ENCODE data around the gene DEXI. TPM values are rescaled to one million over a fixed set of nuclear protein-coding genes. Genes with fewer than 3 reads are reported as not detected.
"Not testable (repeated sequence)": the region's sequence is repeated elsewhere in the genome, so short reads cannot be mapped to it uniquely, and the experiment has no call there.

Gene DEXI
- total RNA-seq, 1 donor from 2014 or later = 40.8 TPM

GRCh38 chr16:10946308-10946707, 4.0 kb upstream of the DEXI start:
- intact Hi-C loops (cut with micrococcal nuclease) = loop anchor here (10.0 kb wide), 1 partner anchor 1028 kb away; the partner anchor contains the start of gene SNX29
- H3K4me3 Mint-ChIP-seq = peak overlapping the region; percentile 91
- H3K4me1 Mint-ChIP-seq (ENCODE audit: low read depth) = peaks cover 46% of the 10 kb centered on the region
- no peaks in the 10 kb centered on the region for H3K36me3 Mint-ChIP-seq (ENCODE audit: low read depth)
- no peaks in the 10 kb centered on the region for H3K9me3 Mint-ChIP-seq
- no peak for DNase-seq (ENCODE audit: low spot score)
- no peak overlapping the region for H3K27ac Mint-ChIP-seq
- H3K27me3 Mint-ChIP-seq (ENCODE audit: insufficient read depth) = no peaks in the 10 kb centered on the region

- intact Hi-C loops (cut with micrococcal nuclease) = loop anchor here (2.0 to 10.0 kb wide), 2 partner anchors 66 to 1030 kb away; partner anchors contain the start of gene SNX29
- Mint-ChIP-seq H3K27ac (peak overlapping the region; percentile 80), H3K9me3 (no peaks in the 10 kb centered on the region), H3K36me3 (ENCODE audit: low read depth) (peaks cover 6% of the 10 kb centered on the region), H3K27me3 (ENCODE audit: insufficient read depth) (no peaks in the 10 kb centered on the region), H3K4me3 (peak overlapping the region; percentile 91), H3K4me1 (ENCODE audit: low read depth) (peaks cover 55% of the 10 kb centered on the region)
- DNase-seq (ENCODE audit: low spot score) = no peak
These were observed 3.0 kb upstream of the DEXI start for GRCh38 chr16:10945065-10945787.

- Mint-ChIP-seq H3K27me3 (ENCODE audit: insufficient read depth) (no peaks in the 10 kb centered on the region), H3K4me3 (peak within 1 kb of the TSS; percentile 91), H3K9me3 (no peaks in the 10 kb centered on the region), H3K27ac (peak within 1 kb of the TSS; percentile 80), H3K36me3 (ENCODE audit: low read depth) (peaks cover 13% of the 10 kb centered on the region), H3K4me1 (ENCODE audit: low read depth) (peaks cover 56% of the 10 kb centered on the region)
- peak; percentile 97 for DNase-seq (ENCODE audit: low spot score)
- intact Hi-C loops (cut with micrococcal nuclease) = loop anchor here (1.0 to 10.0 kb wide), 11 partner anchors 20 to 1852 kb away; partner anchors contain the start of genes ATF7IP2, HAPSTR1, RMI2 and RSL1D1
These were observed 2.2 kb upstream of the DEXI start, which contains the start of gene CLEC16A for GRCh38 chr16:10944249-10945064. Gene CLEC16A (plus strand): TSS chr16:10944564. CDS start chr16:10944718, 154 bp downstream.

- peaks cover 21% of the 10 kb centered on the region for H3K36me3 Mint-ChIP-seq (ENCODE audit: low read depth)
- intact Hi-C loops (cut with micrococcal nuclease) = loop anchor here (5.0 to 10.0 kb wide), 4 partner anchors 556 to 1851 kb away; partner anchors contain the start of genes ATF7IP2, HAPSTR1, SNX29 and ZC3H7A
- no peaks in the 10 kb centered on the region for H3K9me3 Mint-ChIP-seq
- no peaks in the 10 kb centered on the region for H3K27me3 Mint-ChIP-seq (ENCODE audit: insufficient read depth)
- no peak overlapping the region for H3K27ac Mint-ChIP-seq
- peak overlapping the region; percentile 70 for H3K4me3 Mint-ChIP-seq
- DNase-seq (ENCODE audit: low spot score) = no peak
- peaks cover 61% of the 10 kb centered on the region for H3K4me1 Mint-ChIP-seq (ENCODE audit: low read depth)
These were observed 741 bp upstream of the DEXI start for GRCh38 chr16:10943064-10943353.

- intact Hi-C loops (cut with micrococcal nuclease) = loop anchor here (1.0 to 10.0 kb wide), 6 partner anchors 555 to 1850 kb away; partner anchors contain the start of genes ATF7IP2, HAPSTR1, SNX29 and ZC3H7A
- H3K27me3 Mint-ChIP-seq (ENCODE audit: insufficient read depth); H3K27ac Mint-ChIP-seq; H3K9me3 Mint-ChIP-seq; DNase-seq (ENCODE audit: low spot score): not testable (repeated sequence)
- Mint-ChIP-seq H3K4me3 (peak overlapping the region; percentile 97), H3K4me1 (ENCODE audit: low read depth) (peaks cover 66% of the 10 kb centered on the region), H3K36me3 (ENCODE audit: low read depth) (peaks cover 21% of the 10 kb centered on the region)
These were observed 325 bp downstream of the DEXI start for GRCh38 chr16:10941935-10942351.

- DNase-seq (ENCODE audit: low spot score) = no peak
These were observed 938 bp downstream of the DEXI start for GRCh38 chr16:10941127-10941933.

GRCh38 chr16:10940501-10941079, 1.7 kb downstream of the DEXI start:
- Mint-ChIP-seq H3K36me3 (ENCODE audit: low read depth) (peaks cover 25% of the 10 kb centered on the region), H3K9me3 (no peaks in the 10 kb centered on the region)

More at GRCh38 chr16:10941127-10941933, 938 bp downstream of the DEXI start:
- Mint-ChIP-seq H3K4me1 (ENCODE audit: low read depth) (peaks cover 70% of the 10 kb centered on the region), H3K36me3 (ENCODE audit: low read depth) (peaks cover 22% of the 10 kb centered on the region), H3K27ac (peak overlapping the region; percentile 88), H3K27me3 (ENCODE audit: insufficient read depth) (no peaks in the 10 kb centered on the region), H3K9me3 (no peaks in the 10 kb centered on the region), H3K4me3 (peak overlapping the region; percentile 97)
- intact Hi-C loops (cut with micrococcal nuclease) = loop anchor here (5.0 to 10.0 kb wide), 4 partner anchors 554 to 1849 kb away; partner anchors contain the start of genes ATF7IP2, HAPSTR1, SNX29 and ZC3H7A

GRCh38 chr16:10939649-10940234, 2.5 kb downstream of the DEXI start:
- Mint-ChIP-seq H3K36me3 (ENCODE audit: low read depth) (peaks cover 25% of the 10 kb centered on the region), H3K9me3 (no peaks in the 10 kb centered on the region), H3K4me1 (ENCODE audit: low read depth) (peaks cover 65% of the 10 kb centered on the region), H3K27me3 (ENCODE audit: insufficient read depth) (no peaks in the 10 kb centered on the region), H3K4me3 (peak overlapping the region; percentile 97), H3K27ac (peak overlapping the region; percentile 40)
- no peak for DNase-seq (ENCODE audit: low spot score)
- intact Hi-C loops (cut with micrococcal nuclease) = loop anchor here (2.0 to 10.0 kb wide), 5 partner anchors 69 to 1847 kb away; partner anchors contain the start of genes ATF7IP2, HAPSTR1, SNX29 and ZC3H7A

More at GRCh38 chr16:10940501-10941079, 1.7 kb downstream of the DEXI start:
- peaks cover 70% of the 10 kb centered on the region for H3K4me1 Mint-ChIP-seq (ENCODE audit: low read depth)
- H3K27me3 Mint-ChIP-seq (ENCODE audit: insufficient read depth) = no peaks in the 10 kb centered on the region
- peak overlapping the region; percentile 66 for H3K27ac Mint-ChIP-seq
- intact Hi-C loops (cut with micrococcal nuclease) = loop anchor here (5.0 to 10.0 kb wide), 4 partner anchors 553 to 1848 kb away; partner anchors contain the start of genes ATF7IP2, HAPSTR1, SNX29 and ZC3H7A
- H3K4me3 Mint-ChIP-seq = peak overlapping the region; percentile 97
- DNase-seq (ENCODE audit: low spot score) = no peak

- DNase-seq (ENCODE audit: low spot score) = no peak
- H3K9me3 Mint-ChIP-seq = no peaks in the 10 kb centered on the region
- intact Hi-C loops (cut with micrococcal nuclease) = loop anchor here (2.0 kb wide), 1 partner anchor 68 kb away; no protein-coding TSS in a partner anchor
- H3K27ac Mint-ChIP-seq = peak overlapping the region; percentile 40
- H3K4me3 Mint-ChIP-seq = peak overlapping the region; percentile 97
- H3K36me3 Mint-ChIP-seq (ENCODE audit: low read depth) = peaks cover 25% of the 10 kb centered on the region
- H3K4me1 Mint-ChIP-seq (ENCODE audit: low read depth) = peaks cover 61% of the 10 kb centered on the region
- H3K27me3 Mint-ChIP-seq (ENCODE audit: insufficient read depth) = no peaks in the 10 kb centered on the region
These were observed 3.2 kb downstream of the DEXI start for GRCh38 chr16:10938796-10939648.

- Mint-ChIP-seq H3K4me1 (ENCODE audit: low read depth) (peaks cover 58% of the 10 kb centered on the region), H3K9me3 (no peaks in the 10 kb centered on the region), H3K27me3 (ENCODE audit: insufficient read depth) (no peaks in the 10 kb centered on the region), H3K36me3 (ENCODE audit: low read depth) (peaks cover 27% of the 10 kb centered on the region), H3K4me3 (peak overlapping the region; percentile 97), H3K27ac (peak overlapping the region; percentile 57)
- intact Hi-C loops (cut with micrococcal nuclease) = loop anchor here (2.0 kb wide), 1 partner anchor 68 kb away; no protein-coding TSS in a partner anchor
- peak; percentile 32 for DNase-seq (ENCODE audit: low spot score)
These were observed 3.9 kb downstream of the DEXI start for GRCh38 chr16:10938321-10938720.
